Measurements from ENCODE around the gene WDR5B. TPM values are rescaled to one million over a fixed set of nuclear protein-coding genes. Genes with fewer than 3 reads are reported as not detected.

WDR5B gene
- total RNA-seq, 1 donor from 2014 or later = 3.5 TPM

- no peak for DNase-seq (ENCODE audit: extremely low read depth, low read depth, low spot score)
These were observed 5.8 kb downstream of the WDR5B start for GRCh38 chr3:122410111-122410510.

GRCh38 chr3:122409446-122409845 is 6.4 kb downstream of the WDR5B start:
- no peak for DNase-seq (ENCODE audit: extremely low read depth, low read depth, low spot score)

GRCh38 chr3:122407946-122408345 is 7.9 kb downstream of the WDR5B start:
- no peak for DNase-seq (ENCODE audit: extremely low read depth, low read depth, low spot score)

GRCh38 chr3:122406198-122406597 is 9.7 kb downstream of the WDR5B start:
- DNase-seq (ENCODE audit: extremely low read depth, low read depth, low spot score) = no peak

- DNase-seq (ENCODE audit: extremely low read depth, low read depth, low spot score) = no peak
These were observed 10.8 kb downstream of the WDR5B start for GRCh38 chr3:122405015-122405414.

GRCh38 chr3:122403489-122403888 is 12.4 kb downstream of the WDR5B start:
- no peak for DNase-seq (ENCODE audit: extremely low read depth, low read depth, low spot score)

GRCh38 chr3:122398920-122399319 is 16.9 kb downstream of the WDR5B start:
- DNase-seq (ENCODE audit: extremely low read depth, low read depth, low spot score) = no peak

- no peak for DNase-seq (ENCODE audit: extremely low read depth, low read depth, low spot score)
These were observed 18.7 kb downstream of the WDR5B start for GRCh38 chr3:122397201-122397600.

- DNase-seq (ENCODE audit: extremely low read depth, low read depth, low spot score) = no peak
These were observed 19.4 kb downstream of the WDR5B start for GRCh38 chr3:122396511-122396910.

- no peak for DNase-seq (ENCODE audit: extremely low read depth, low read depth, low spot score)
These were observed 20.3 kb downstream of the WDR5B start for GRCh38 chr3:122395582-122395981.

GRCh38 chr3:122394173-122394572 is 21.7 kb downstream of the WDR5B start:
- DNase-seq (ENCODE audit: extremely low read depth, low read depth, low spot score) = no peak

GRCh38 chr3:122392868-122393844 is 22.7 kb downstream of the WDR5B start:
- DNase-seq (ENCODE audit: extremely low read depth, low read depth, low spot score) = no peak

GRCh38 chr3:122391681-122392446 is 24.0 kb downstream of the WDR5B start:
- no peak for DNase-seq (ENCODE audit: extremely low read depth, low read depth, low spot score)

- DNase-seq (ENCODE audit: extremely low read depth, low read depth, low spot score) = no peak
These were observed 25.2 kb downstream of the WDR5B start for GRCh38 chr3:122390665-122391064.

- DNase-seq (ENCODE audit: extremely low read depth, low read depth, low spot score) = no peak
These were observed 26.0 kb downstream of the WDR5B start for GRCh38 chr3:122389892-122390291.

GRCh38 chr3:122389197-122389596 is 26.7 kb downstream of the WDR5B start:
- no peak for DNase-seq (ENCODE audit: extremely low read depth, low read depth, low spot score)

- DNase-seq (ENCODE audit: extremely low read depth, low read depth, low spot score) = no peak
These were observed 28.2 kb downstream of the WDR5B start for GRCh38 chr3:122387709-122388108.

GRCh38 chr3:122383771-122384697 is 31.8 kb downstream of the WDR5B start, which contains the start of gene FAM162A:
TSS of gene FAM162A (plus strand) at chr3:122384182. CDS start at chr3:122384266, 84 bp downstream.
- no peak for DNase-seq (ENCODE audit: extremely low read depth, low read depth, low spot score)

- peak; percentile 44 for DNase-seq (ENCODE audit: extremely low read depth, low read depth, low spot score)
These were observed 32.8 kb downstream of the WDR5B start, which contains the start of gene MIX23 for GRCh38 chr3:122382888-122383666. TSS of gene MIX23 (minus strand) at chr3:122383231. CDS start at chr3:122383224, 7 bp downstream.

- no peak for DNase-seq (ENCODE audit: extremely low read depth, low read depth, low spot score)
These were observed 37.9 kb downstream of the WDR5B start for GRCh38 chr3:122377975-122378374.

Measured in glomerular endothelial cell (primary cell).